Endothelial cell (in vitro differentiated cells): ENCODE data around the gene HS3ST2. TPM values are rescaled to one million over a fixed set of nuclear protein-coding genes. Genes with fewer than 3 reads are reported as not detected.

ENCODE experiments used
- DNase-seq: peaks from one replicate; pipeline ENCODE4 v3.0.0; 2021; ENCODE audit warnings: low spot score
- H3K27ac Mint-ChIP-seq: one replicate; pipeline ENCODE4 v1.8.0; 2021; ENCODE audit warnings: mixed read lengths, inconsistent platforms; ENCODE audit not compliant: unreplicated experiment
- H3K27me3 Mint-ChIP-seq: one replicate; pipeline ENCODE4 v1.8.0; 2021; ENCODE audit warnings: mild to moderate bottlenecking, moderate library complexity, mixed read lengths, inconsistent platforms; ENCODE audit not compliant: unreplicated experiment
- H3K36me3 Mint-ChIP-seq: one replicate; pipeline ENCODE4 v1.8.0; 2021; ENCODE audit warnings: mild to moderate bottlenecking, low read depth, mixed read lengths, inconsistent platforms; ENCODE audit not compliant: unreplicated experiment
- H3K4me1 Mint-ChIP-seq: one replicate; pipeline ENCODE4 v1.8.0; 2021; ENCODE audit warnings: mild to moderate bottlenecking, mixed read lengths, inconsistent platforms; ENCODE audit not compliant: unreplicated experiment
- H3K4me3 Mint-ChIP-seq: one replicate; pipeline ENCODE4 v1.8.0; 2021; ENCODE audit warnings: mild to moderate bottlenecking, mixed read lengths, inconsistent platforms; ENCODE audit not compliant: unreplicated experiment
- H3K9me3 Mint-ChIP-seq: one replicate; pipeline ENCODE4 v1.8.0; 2021; ENCODE audit warnings: mixed read lengths, inconsistent platforms; ENCODE audit not compliant: unreplicated experiment
- CTCF ChIP-seq: fragments of 200-600 bp; sonication (generic); IDR thresholded peaks from one replicate; pipeline ENCODE4 v1.5.0; 2021; ENCODE audit warnings: antibody characterized with exemption; ENCODE audit not compliant: unreplicated experiment
- total RNA-seq: library from RNA; stranded (reverse); fragmentation: NEBNext Ultra II Directional; extraction: Animal tissue kit (Norgen Biotek cat#: 25700); gene quantifications from one replicate; pipeline ENCODE4 v1.2.1, GENCODE V29; 2021; ENCODE audit not compliant: unreplicated experiment

The HS3ST2 gene
- total RNA-seq, 1 donor from 2014 or later, result 2.7 TPM

- Mint-ChIP-seq H3K36me3 (no peaks in the 10 kb centered on the region), H3K9me3 (no peaks in the 10 kb centered on the region), H3K27me3 (peaks cover 1% of the 10 kb centered on the region), H3K4me3 (no peak overlapping the region), H3K27ac (no peak overlapping the region), H3K4me1 (no peaks in the 10 kb centered on the region)
- DNase-seq, result no peak
- no peak for TF ChIP-seq CTCF
Observed at GRCh38 chr16:22868593-22869224, 54.7 kb downstream of the HS3ST2 start.

DNA sequence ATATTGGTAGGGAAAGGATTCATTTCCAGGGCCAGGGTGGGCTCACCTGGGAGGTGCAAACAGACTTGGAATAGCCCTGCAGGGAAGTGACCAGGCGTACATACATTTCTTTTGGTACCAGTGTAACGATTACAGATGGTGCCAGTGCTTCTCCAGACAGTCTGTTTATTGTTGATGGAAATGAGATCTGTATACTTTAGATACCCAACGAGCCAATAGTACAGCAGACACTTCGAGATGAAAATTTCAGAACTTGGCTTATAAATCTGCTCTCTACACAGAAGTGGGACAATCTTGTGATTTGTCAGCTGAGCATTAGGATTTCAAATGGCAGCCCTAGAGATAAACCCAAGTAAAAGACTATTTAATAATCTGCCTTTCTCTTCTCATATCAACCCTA is 57.9 kb downstream of the HS3ST2 start:
- Mint-ChIP-seq H3K27ac (no peak overlapping the region), H3K27me3 (peaks cover 2% of the 10 kb centered on the region), H3K36me3 (no peaks in the 10 kb centered on the region), H3K9me3 (no peaks in the 10 kb centered on the region), H3K4me1 (no peaks in the 10 kb centered on the region), H3K4me3 (no peak overlapping the region)
- no peak for DNase-seq
- no peak for TF ChIP-seq CTCF

DNA sequence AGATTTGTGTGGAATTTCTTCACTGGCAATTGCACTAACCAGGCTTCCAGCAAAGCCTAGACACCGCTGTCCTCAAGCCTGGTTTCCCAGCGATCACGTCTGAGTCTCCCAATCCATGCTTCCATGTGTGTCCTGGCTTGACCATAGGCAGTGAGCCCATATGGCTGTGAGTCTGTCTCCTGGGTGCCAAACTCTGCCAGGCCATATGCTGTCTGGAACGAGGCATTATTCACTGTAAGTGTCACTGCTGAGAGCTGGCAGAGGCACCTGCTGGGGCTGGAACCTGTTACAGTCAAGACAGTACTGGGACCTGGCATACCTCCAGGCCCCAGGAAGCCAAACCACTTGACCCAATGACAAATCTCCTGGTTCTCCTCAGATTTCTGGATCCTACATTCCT is 60.4 kb downstream of the HS3ST2 start:
- Mint-ChIP-seq H3K4me1 (no peaks in the 10 kb centered on the region), H3K27ac (no peak overlapping the region), H3K4me3 (no peak overlapping the region), H3K27me3 (peaks cover 3% of the 10 kb centered on the region), H3K36me3 (no peaks in the 10 kb centered on the region), H3K9me3 (no peaks in the 10 kb centered on the region)
- TF ChIP-seq CTCF, result no peak
- DNase-seq, result no peak

- H3K27me3 Mint-ChIP-seq, result peaks cover 1% of the 10 kb centered on the region
- no peaks in the 10 kb centered on the region for H3K4me1 Mint-ChIP-seq
- H3K36me3 Mint-ChIP-seq, result no peaks in the 10 kb centered on the region
- DNase-seq, result no peak
- no peaks in the 10 kb centered on the region for H3K9me3 Mint-ChIP-seq
- H3K4me3 Mint-ChIP-seq, result no peak overlapping the region
- H3K27ac Mint-ChIP-seq, result no peak overlapping the region
- no peak for TF ChIP-seq CTCF
Observed at GRCh38 chr16:22878955-22879354, 65.0 kb downstream of the HS3ST2 start.

- DNase-seq, result no peak
- no peak for TF ChIP-seq CTCF
- peaks cover 1% of the 10 kb centered on the region for H3K27me3 Mint-ChIP-seq
Observed at GRCh38 chr16:22879466-22879865, 65.5 kb downstream of the HS3ST2 start.

More at GRCh38 chr16:22879466-22879865, 65.5 kb downstream of the HS3ST2 start:
- no peaks in the 10 kb centered on the region for H3K36me3 Mint-ChIP-seq
- no peaks in the 10 kb centered on the region for H3K4me1 Mint-ChIP-seq
- no peaks in the 10 kb centered on the region for H3K9me3 Mint-ChIP-seq
- H3K27ac Mint-ChIP-seq, result no peak overlapping the region
- no peak overlapping the region for H3K4me3 Mint-ChIP-seq
